ENCODE measurements around the gene AP1S3.

- TF ChIP-seq POLR2A (IDR thresholded peaks at IDR 0.05; ENCODE audit: low read depth, low read length) (no peak), CTCF (IDR thresholded peaks at IDR 0.05; ENCODE audit: extremely low read depth in 1 of 2, insufficient read depth in 1 of 2, low read depth in 1 of 2, low read length in 2 of 2) (no peak), MYC (IDR thresholded peaks at IDR 0.05; ENCODE audit: low read depth, low read length) (no peak), EZH2 (IDR thresholded peaks at IDR 0.05; ENCODE audit: borderline replicate concordance, low read depth, low read length, severe bottlenecking) (no peak), MAX (IDR thresholded peaks at IDR 0.05; ENCODE audit: insufficient read depth, insufficient read length) (no peak), GATA2 (IDR thresholded peaks at IDR 0.05; ENCODE audit: insufficient read depth, insufficient read length, low read depth, low read length) (no peak), POLR2AphosphoS5 (IDR thresholded peaks at IDR 0.05; ENCODE audit: insufficient read depth, low read depth, low read length) (no peak), FOS (IDR thresholded peaks at IDR 0.05; ENCODE audit: borderline replicate concordance, insufficient read depth, low read length) (no peak)
Observed at GRCh38 chr2:223877721-223878410, 40.5 kb upstream of the AP1S3 start.
